GM23248 (cell line): Measurements from ENCODE around the gene FKBP6.

Experiments
- EZH2 ChIP-seq: fragments of 200-600 bp; sonication (generic); IDR thresholded peaks from 2 replicates; pipeline ENCODE4 v1.6.1; 2018; ENCODE audit warnings: antibody characterized with exemption, mild to moderate bottlenecking; ENCODE audit not compliant: insufficient read depth, poor library complexity, severe bottlenecking
- EZH2phosphoT487 ChIP-seq: fragments of 200-600 bp; sonication (generic); IDR thresholded peaks from 2 replicates; pipeline ENCODE4 v1.6.1; 2018; ENCODE audit warnings: antibody characterized with exemption, moderate library complexity, mild to moderate bottlenecking, low read depth; ENCODE audit not compliant: insufficient read depth

DNA sequence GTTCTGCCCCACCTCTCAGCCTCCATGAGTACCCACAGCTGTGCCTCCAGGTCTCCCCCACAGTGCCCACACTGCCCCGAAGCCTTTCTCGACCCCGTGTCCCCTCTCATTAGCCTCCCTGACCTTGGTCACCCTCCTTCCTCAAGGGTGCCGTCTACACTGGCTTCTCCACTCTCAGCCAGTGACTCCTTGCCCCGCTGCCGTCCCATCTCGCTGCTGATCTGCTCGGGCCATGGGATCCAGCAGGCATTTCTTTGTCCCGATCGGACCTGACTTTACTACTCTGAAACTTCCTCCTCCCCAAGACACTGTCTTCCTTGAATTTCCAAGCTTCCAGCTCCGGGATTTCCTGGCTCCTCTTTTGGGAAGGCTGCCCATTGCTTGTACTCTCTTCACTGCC lies 31.3 kb downstream of the FKBP6 start:
- TF ChIP-seq EZH2 (no peak), EZH2phosphoT487 (no peak)
